HCT116 (cell line): ENCODE data around the gene ADM2.

Experiments
- CBX3 ChIP-seq: IDR thresholded peaks from 2 replicates; pipeline ENCODE4 v1.6.1; 2012; ENCODE audit warnings: low read depth
- CEBPB ChIP-seq: IDR thresholded peaks from 2 replicates; pipeline ENCODE4 v1.6.1; 2012; ENCODE audit warnings: low read depth
- EZH2 ChIP-seq: fragments of 200-600 bp; sonication (generic); IDR thresholded peaks from 2 replicates; pipeline ENCODE4 v1.6.1; 2017; ENCODE audit warnings: antibody characterized with exemption, mixed run types
- EZH2phosphoT487 ChIP-seq: fragments of 200-600 bp; IDR thresholded peaks from 2 replicates; pipeline ENCODE4 v1.6.1; 2018; ENCODE audit warnings: antibody characterized with exemption, borderline replicate concordance
- JUND ChIP-seq: IDR thresholded peaks from 2 replicates; pipeline ENCODE4 v1.6.1; 2012
- POLR2A ChIP-seq: IDR thresholded peaks from 2 replicates; pipeline ENCODE4 v1.7.0; 2011; ENCODE audit warnings: borderline replicate concordance; ENCODE audit not compliant: insufficient read depth, insufficient read length; ENCODE audit errors: extremely low read depth
- POLR2AphosphoS5 ChIP-seq: IDR thresholded peaks from 2 replicates; pipeline ENCODE4 v1.6.1; 2011; ENCODE audit warnings: mild to moderate bottlenecking, low read depth, low read length, moderate library complexity
- RAD21 ChIP-seq: IDR thresholded peaks from 2 replicates; pipeline ENCODE4 v1.6.1; 2012; ENCODE audit warnings: low read depth, mild to moderate bottlenecking
- SP1 ChIP-seq: IDR thresholded peaks from 2 replicates; pipeline ENCODE4 v1.6.1; 2012; ENCODE audit warnings: low read depth
- SRF ChIP-seq: IDR thresholded peaks from 2 replicates; pipeline ENCODE4 v1.6.1; 2012; ENCODE audit warnings: low read depth
- TF ChIP-seq, protein P1 (sequence below), 3 experiments: fragments of 200-600 bp in 1 of 3; sonication (generic) in 1 of 3; IDR thresholded peaks in 2 of 3; conservative IDR thresholded peaks in 1 of 3; 2 replicates each; pipeline ENCODE4 v1.5.1; 2012 to 2017; ENCODE audit warnings: low read depth in 2 of 3, low read length in 2 of 3, antibody characterized with exemption in 1 of 3, borderline replicate concordance in 1 of 3, control low read depth in 1 of 3, mild to moderate bottlenecking in 1 of 3, mixed read lengths in 1 of 3, mixed run types in 1 of 3, moderate library complexity in 1 of 3; ENCODE audit not compliant: insufficient read depth in 1 of 3
- TF ChIP-seq, protein P2 (sequence below): IDR thresholded peaks from 2 replicates; pipeline ENCODE4 v1.6.1; 2012; ENCODE audit warnings: low read depth
- TF ChIP-seq, protein P3 (sequence below): IDR thresholded peaks from 2 replicates; pipeline ENCODE4 v1.6.1; 2012
- TF ChIP-seq, protein P4 (sequence below): IDR thresholded peaks from 2 replicates; pipeline ENCODE4 v1.6.1; 2012

DNA sequence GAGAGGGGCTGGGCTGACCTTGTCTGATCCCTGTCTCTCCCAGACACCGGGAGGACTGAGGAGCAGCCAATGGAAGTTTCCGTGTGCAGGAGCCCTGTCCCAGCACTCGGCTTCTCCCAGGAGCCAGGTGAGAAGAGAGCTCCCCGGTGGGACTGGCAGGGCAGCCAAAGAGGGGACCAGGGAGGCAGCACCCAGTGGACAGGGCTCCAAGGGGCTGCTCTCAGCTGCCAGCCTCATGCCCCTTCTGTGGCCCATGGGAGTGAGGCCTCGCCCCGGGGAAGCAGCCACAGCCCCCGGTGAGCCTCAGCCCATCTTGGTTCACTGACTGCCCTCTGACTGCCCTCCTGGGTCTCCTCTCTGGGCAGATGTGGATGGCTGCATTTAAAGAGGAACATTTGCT is 37.3 kb downstream of the ADM2 start:
- no peak for TF ChIP-seq CBX3
- TF ChIP-seq, protein P1, sequence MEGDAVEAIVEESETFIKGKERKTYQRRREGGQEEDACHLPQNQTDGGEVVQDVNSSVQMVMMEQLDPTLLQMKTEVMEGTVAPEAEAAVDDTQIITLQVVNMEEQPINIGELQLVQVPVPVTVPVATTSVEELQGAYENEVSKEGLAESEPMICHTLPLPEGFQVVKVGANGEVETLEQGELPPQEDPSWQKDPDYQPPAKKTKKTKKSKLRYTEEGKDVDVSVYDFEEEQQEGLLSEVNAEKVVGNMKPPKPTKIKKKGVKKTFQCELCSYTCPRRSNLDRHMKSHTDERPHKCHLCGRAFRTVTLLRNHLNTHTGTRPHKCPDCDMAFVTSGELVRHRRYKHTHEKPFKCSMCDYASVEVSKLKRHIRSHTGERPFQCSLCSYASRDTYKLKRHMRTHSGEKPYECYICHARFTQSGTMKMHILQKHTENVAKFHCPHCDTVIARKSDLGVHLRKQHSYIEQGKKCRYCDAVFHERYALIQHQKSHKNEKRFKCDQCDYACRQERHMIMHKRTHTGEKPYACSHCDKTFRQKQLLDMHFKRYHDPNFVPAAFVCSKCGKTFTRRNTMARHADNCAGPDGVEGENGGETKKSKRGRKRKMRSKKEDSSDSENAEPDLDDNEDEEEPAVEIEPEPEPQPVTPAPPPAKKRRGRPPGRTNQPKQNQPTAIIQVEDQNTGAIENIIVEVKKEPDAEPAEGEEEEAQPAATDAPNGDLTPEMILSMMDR (IDR thresholded peaks at IDR 0.05 in 2 of 3, conservative IDR thresholded peaks at IDR 0.05 in 1 of 3; ENCODE audit: borderline replicate concordance in 1 of 3, insufficient read depth in 1 of 3, low read depth in 2 of 3, low read length in 2 of 3) = no peak
- no peak for TF ChIP-seq POLR2A
- TF ChIP-seq EZH2 = no peak
- TF ChIP-seq, protein P2, sequence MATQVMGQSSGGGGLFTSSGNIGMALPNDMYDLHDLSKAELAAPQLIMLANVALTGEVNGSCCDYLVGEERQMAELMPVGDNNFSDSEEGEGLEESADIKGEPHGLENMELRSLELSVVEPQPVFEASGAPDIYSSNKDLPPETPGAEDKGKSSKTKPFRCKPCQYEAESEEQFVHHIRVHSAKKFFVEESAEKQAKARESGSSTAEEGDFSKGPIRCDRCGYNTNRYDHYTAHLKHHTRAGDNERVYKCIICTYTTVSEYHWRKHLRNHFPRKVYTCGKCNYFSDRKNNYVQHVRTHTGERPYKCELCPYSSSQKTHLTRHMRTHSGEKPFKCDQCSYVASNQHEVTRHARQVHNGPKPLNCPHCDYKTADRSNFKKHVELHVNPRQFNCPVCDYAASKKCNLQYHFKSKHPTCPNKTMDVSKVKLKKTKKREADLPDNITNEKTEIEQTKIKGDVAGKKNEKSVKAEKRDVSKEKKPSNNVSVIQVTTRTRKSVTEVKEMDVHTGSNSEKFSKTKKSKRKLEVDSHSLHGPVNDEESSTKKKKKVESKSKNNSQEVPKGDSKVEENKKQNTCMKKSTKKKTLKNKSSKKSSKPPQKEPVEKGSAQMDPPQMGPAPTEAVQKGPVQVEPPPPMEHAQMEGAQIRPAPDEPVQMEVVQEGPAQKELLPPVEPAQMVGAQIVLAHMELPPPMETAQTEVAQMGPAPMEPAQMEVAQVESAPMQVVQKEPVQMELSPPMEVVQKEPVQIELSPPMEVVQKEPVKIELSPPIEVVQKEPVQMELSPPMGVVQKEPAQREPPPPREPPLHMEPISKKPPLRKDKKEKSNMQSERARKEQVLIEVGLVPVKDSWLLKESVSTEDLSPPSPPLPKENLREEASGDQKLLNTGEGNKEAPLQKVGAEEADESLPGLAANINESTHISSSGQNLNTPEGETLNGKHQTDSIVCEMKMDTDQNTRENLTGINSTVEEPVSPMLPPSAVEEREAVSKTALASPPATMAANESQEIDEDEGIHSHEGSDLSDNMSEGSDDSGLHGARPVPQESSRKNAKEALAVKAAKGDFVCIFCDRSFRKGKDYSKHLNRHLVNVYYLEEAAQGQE = no peak
- TF ChIP-seq POLR2AphosphoS5 = no peak
- TF ChIP-seq RAD21 = no peak
- no peak for TF ChIP-seq JUND
- TF ChIP-seq, protein P3, sequence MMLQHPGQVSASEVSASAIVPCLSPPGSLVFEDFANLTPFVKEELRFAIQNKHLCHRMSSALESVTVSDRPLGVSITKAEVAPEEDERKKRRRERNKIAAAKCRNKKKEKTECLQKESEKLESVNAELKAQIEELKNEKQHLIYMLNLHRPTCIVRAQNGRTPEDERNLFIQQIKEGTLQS = no peak
- TF ChIP-seq SRF = no peak
- TF ChIP-seq SP1 = no peak
- TF ChIP-seq, protein P4, sequence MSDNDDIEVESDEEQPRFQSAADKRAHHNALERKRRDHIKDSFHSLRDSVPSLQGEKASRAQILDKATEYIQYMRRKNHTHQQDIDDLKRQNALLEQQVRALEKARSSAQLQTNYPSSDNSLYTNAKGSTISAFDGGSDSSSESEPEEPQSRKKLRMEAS = no peak
- no peak for TF ChIP-seq EZH2phosphoT487
- TF ChIP-seq CEBPB = no peak
